Erythroblast (primary cell): ENCODE measurements around the gene PKNOX1.
A peak's percentile ranks its signal among the peaks of the same experiment; 100 is the strongest.

Experiments used
- DNase-seq, 2 experiments: peaks; one replicate each; lab custom pipeline; 2025; lab: John Stamatoyannopoulos, UW
- GATA1 ChIP-seq: IDR thresholded peaks from 2 replicates; pipeline ENCODE4 v1.6.1; 2011; ENCODE audit warnings: low read depth, mild to moderate bottlenecking, control low read depth, low read length, moderate library complexity
- POLR2A ChIP-seq: IDR thresholded peaks from 2 replicates; pipeline ENCODE4 v1.6.1; 2011; ENCODE audit warnings: mild to moderate bottlenecking, low read length

The PKNOX1 gene

GRCh38 chr21:42970946-42971653 lies 3.3 kb upstream of the PKNOX1 start:
- no peak for TF ChIP-seq GATA1
- no peak for TF ChIP-seq POLR2A
- DNase-seq, result no peak

GRCh38 chr21:42971897-42972275 lies 2.5 kb upstream of the PKNOX1 start:
- TF ChIP-seq GATA1 (no peak), POLR2A (no peak)
- no peak for DNase-seq

- no peak for TF ChIP-seq GATA1
- TF ChIP-seq POLR2A, result no peak
- DNase-seq, result no peak
Measured at GRCh38 chr21:42973309-42973990, 912 bp upstream of the PKNOX1 start.

- TF ChIP-seq POLR2A (no peak), GATA1 (no peak)
- DNase-seq, result peak; percentile 85 to 88
Measured at GRCh38 chr21:42974832-42975820, 764 bp downstream of the PKNOX1 start.

- DNase-seq, result peak; percentile 36 to 38
- no peak for TF ChIP-seq GATA1
- TF ChIP-seq POLR2A, result no peak
Measured at GRCh38 chr21:42975886-42976608, 1.7 kb downstream of the PKNOX1 start.

GRCh38 chr21:42980312-42981213 lies 6.2 kb downstream of the PKNOX1 start:
- TF ChIP-seq GATA1, result no peak
- TF ChIP-seq POLR2A, result no peak
- no peak for DNase-seq

GRCh38 chr21:42981214-42981523 lies 6.8 kb downstream of the PKNOX1 start:
- TF ChIP-seq POLR2A, result no peak
- TF ChIP-seq GATA1, result no peak
- DNase-seq, result no peak

- TF ChIP-seq POLR2A, result no peak
- no peak for TF ChIP-seq GATA1
- no peak for DNase-seq
Measured at GRCh38 chr21:42981862-42982261, 7.5 kb downstream of the PKNOX1 start.

- TF ChIP-seq POLR2A (no peak), GATA1 (no peak)
- DNase-seq, result no peak
Measured at GRCh38 chr21:42983103-42983502, 8.7 kb downstream of the PKNOX1 start.

GRCh38 chr21:42983869-42984268 lies 9.5 kb downstream of the PKNOX1 start:
- no peak for DNase-seq
- no peak for TF ChIP-seq GATA1
- TF ChIP-seq POLR2A, result no peak

- no peak for TF ChIP-seq GATA1
- no peak for DNase-seq
Measured at GRCh38 chr21:42986125-42986783, 11.9 kb downstream of the PKNOX1 start.
